Ishikawa (cell line): ENCODE data around the gene SSH2.

ENCODE experiments used
- EP300 ChIP-seq: IDR thresholded peaks from 2 replicates; pipeline ENCODE4 v1.6.1; 2012; ENCODE audit warnings: borderline replicate concordance
- FOXM1 ChIP-seq: IDR thresholded peaks from 2 replicates; pipeline ENCODE4 v1.6.1; 2012; ENCODE audit warnings: low read depth, borderline replicate concordance
- NFIC ChIP-seq: IDR thresholded peaks from 2 replicates; pipeline ENCODE4 v1.6.1; 2012
- REST ChIP-seq: IDR thresholded peaks from 2 replicates; pipeline ENCODE4 v1.6.1; 2012; ENCODE audit warnings: low read depth, mild to moderate bottlenecking
- TAF1 ChIP-seq: IDR thresholded peaks from 2 replicates; pipeline ENCODE4 v1.6.1; 2012; ENCODE audit warnings: low read depth, mild to moderate bottlenecking
- TCF12 ChIP-seq: IDR thresholded peaks from 2 replicates; pipeline ENCODE4 v1.6.1; 2012; ENCODE audit warnings: low read depth
- TEAD4 ChIP-seq: IDR thresholded peaks from 2 replicates; pipeline ENCODE4 v1.6.1; 2012
- YY1 ChIP-seq: IDR thresholded peaks from 2 replicates; pipeline ENCODE4 v1.6.1; 2012; ENCODE audit warnings: low read depth
- TF ChIP-seq, protein P1 (sequence below): IDR thresholded peaks from 2 replicates; pipeline ENCODE4 v1.6.1; 2012

DNA sequence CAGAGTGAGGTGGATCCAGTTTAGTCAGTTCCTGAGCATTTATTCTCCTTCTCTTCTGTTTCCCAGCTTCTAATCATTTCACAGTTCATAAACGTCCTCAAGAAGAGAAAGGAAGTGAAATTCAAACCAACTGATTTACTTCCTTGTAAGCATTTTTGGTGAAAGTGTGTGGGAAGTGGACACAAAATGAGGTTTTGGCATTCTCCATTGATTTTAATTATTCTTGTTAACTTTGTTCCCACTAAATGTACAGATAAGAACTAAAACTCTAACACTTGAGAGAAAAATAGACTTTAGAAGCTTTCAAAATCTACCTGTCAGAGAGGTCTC, 264.6 kb downstream of the SSH2 start:
- TF ChIP-seq, protein P1, sequence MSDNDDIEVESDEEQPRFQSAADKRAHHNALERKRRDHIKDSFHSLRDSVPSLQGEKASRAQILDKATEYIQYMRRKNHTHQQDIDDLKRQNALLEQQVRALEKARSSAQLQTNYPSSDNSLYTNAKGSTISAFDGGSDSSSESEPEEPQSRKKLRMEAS, result no peak
- no peak for TF ChIP-seq REST
- TF ChIP-seq FOXM1, result no peak
- no peak for TF ChIP-seq TAF1
- TF ChIP-seq YY1, result no peak
- no peak for TF ChIP-seq TEAD4
- TF ChIP-seq TCF12, result no peak
- TF ChIP-seq NFIC, result no peak
- no peak for TF ChIP-seq EP300
